HUDEP-2 (cell line): ENCODE data around the gene CPD.

Source experiments
- DNase-seq, 76 experiments: peaks; one replicate each; lab custom pipeline; 2025; ENCODE audit not compliant: unreplicated experiment in 76 of 76; lab: John Stamatoyannopoulos, UW

The CPD gene

DNA sequence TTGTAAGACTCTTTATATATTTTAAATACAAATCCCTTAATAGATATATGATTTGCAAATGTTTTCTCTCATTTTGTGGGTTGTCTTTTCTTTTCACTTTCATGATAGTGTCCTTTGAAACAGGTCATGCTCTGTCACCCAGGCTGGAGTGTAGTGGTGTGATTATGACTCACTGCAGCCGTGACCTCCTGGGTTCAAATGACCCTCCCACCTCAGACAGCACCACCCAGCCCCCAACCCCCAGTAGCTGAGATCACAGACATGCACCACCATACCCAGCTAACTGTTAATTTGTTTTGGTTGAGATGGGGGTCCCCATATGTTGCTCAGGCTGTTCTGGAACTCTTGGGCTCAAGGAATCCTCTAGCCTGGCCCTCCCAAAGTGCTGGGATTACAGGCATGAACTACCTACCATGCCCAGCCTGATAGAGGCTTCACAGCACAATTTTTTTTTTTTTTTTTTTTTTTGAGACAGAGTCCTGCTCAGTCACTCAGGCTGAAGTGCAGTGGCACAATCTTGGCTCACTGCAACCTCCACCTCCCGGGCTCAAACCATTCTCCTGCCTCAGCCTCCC lies 26.4 kb upstream of the CPD start:
- DNase-seq, result no peak

DNA sequence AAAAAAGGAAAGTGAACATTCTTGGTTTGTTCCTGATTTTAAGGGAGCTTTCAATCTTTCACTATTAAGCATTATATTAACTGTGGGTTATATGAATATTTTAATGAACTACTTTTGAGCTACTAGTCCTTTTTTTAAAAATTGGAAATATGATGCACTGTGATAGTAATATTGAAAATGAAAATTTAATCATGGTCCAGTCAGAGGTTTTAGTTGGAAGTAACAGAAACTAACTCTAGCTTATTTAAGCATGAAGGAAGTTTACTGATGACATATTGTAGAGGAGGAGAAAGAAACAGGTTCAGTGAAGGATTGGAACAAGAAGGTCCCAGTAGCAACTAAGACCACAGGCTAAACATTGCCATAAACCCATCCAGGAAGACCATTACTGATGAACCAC lies 24.0 kb upstream of the CPD start:
- no peak for DNase-seq

DNA sequence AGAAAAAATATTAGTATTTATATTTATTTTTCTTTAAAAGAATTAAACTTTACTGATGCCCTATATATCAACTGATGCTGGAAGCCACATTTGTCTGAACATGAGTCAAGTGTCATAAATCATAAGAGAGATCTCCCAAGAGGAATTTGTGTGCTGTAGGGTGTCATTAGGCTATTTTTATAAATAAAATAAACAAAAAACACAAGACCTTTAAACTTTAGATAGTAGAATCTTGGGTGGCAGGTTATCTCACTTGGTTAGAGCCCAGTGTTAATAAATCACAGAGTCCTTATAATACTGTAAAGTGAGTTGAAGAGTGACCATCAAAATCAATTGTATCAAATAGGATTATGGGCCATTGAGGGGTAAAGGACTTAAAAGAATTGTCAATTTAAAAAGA lies 21.3 kb upstream of the CPD start:
- no peak for DNase-seq

DNA sequence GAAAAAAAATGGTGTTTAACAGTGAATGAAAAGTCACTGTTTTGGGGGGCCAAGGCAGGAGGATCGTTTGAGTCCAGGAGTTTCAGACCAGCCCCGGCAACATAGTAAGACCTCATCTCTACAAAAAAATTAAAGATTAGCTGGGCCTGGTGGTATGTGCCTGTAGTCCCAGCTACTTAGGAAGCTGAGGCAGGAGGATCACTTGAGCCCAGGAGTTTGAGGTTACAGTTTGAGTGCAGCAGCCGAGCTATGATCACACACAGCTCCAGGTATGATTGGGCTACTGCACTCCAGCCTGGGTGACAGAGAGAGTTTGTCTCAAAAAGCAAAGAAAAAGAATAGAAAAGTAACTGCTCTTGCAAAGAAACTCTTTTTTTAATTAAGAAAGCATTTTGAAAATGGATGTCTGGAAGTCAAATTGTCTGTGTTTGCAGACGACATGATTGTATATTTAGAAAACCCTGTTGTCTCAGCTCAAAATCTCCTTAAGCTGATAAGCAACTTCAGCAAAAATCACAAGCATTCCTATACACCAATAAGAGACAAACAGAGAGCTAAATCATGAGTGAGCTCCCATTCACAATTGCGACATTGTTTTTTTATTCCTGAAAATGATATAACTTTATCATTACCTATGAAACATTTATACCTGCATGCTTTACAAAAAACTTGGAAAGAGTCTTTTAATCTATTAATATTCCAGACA lies 20.5 kb upstream of the CPD start:
- DNase-seq, result no peak

DNA sequence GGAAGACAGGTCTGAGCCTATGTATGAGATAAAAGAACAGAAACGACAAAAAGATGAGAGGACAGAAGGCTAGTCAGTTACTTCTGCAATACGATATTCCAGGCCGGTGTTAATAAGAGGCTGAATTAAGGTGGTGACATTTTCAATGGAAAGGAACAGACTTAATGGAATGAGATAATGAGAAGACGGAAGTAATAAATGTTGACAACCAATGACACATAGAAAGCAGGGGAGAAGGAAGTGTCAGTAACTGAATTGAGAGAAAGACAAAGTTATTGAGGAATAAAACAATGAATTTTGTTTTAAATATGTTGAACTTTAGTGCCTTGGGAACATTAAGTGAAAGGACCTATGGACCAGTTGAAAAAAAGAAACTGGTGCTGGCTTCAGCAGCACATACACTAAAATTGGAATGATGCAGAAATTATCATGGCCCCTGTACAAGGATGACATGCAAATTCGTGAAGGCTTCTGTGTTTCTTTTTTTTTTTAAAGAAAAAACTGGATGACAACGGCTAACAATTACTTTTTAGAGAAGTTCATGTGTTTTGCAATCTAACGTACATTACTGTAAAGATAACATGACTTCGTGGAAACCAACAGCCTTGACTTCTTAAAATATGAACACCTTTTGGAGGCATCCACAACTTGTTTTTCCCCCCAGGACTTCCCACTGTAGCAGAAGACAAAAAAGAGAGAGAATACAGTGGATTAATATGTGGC lies 18.5 kb upstream of the CPD start:
- DNase-seq, result no peak

DNA sequence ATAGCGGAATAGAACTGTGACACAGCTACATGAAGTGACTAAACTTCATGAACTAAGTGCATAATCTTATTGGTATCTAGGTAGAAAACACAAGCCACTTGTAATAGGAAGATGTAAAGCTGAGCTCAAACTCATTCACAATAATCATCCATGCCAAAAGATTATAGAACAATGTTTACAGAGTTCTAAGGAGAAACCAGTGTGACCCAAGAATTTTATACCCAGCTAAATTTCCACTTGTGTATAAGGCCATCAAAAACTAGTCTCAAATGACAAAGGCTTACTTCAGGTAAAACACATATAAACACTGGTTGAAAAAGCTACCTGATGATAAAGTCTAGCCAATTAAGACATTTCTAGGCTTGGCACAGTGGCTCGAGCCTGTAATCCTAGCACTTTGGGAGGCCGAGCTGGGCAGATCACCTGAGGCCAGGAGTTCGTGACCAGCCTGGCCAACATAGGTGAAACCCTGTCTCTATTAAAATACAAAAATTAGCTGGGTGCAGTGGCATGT lies 16.9 kb upstream of the CPD start:
- no peak for DNase-seq

DNA sequence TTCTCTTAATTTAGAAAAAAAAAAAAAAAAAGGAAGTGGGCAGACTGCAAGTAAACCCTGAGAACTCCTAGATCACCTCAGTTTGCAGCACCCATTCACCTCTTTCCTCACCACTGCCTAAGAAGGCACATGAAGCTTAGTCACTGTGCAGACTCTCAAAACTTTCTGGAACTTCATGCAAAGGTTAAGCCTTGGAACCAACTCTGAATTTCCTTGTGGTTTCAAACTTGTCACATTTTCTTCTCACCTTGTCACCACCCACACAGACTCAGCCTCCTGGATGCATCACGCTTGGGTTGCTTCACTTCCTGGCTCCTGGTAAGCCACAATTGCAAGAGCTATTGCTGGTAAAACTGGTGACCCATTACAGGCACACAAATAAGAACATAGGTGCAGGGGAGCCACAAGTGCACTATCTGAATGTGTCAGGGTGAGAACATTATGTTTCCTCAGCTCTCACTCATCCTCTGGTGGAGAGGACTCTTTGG lies 15.0 kb upstream of the CPD start:
- DNase-seq, result no peak

DNA sequence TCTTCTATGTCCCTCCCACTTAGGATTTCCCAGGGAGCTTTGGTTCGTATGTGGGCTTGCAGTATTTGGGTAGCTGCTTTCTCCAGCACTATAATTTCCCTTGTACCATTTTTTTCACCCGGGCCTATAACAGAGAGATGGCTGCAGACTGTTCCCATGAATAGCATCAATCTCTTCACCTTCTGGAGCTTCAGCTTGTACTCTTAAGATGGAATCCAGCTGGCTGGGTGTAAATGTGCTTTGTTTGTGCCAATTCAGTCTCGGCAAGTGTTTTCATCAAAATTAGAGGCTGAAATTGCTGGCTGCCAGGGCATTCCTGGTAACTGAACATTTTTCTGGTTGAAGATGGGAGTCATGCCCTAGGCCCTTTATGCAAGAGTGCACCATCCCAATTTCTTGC lies 12.2 kb upstream of the CPD start:
- DNase-seq, result no peak

DNA sequence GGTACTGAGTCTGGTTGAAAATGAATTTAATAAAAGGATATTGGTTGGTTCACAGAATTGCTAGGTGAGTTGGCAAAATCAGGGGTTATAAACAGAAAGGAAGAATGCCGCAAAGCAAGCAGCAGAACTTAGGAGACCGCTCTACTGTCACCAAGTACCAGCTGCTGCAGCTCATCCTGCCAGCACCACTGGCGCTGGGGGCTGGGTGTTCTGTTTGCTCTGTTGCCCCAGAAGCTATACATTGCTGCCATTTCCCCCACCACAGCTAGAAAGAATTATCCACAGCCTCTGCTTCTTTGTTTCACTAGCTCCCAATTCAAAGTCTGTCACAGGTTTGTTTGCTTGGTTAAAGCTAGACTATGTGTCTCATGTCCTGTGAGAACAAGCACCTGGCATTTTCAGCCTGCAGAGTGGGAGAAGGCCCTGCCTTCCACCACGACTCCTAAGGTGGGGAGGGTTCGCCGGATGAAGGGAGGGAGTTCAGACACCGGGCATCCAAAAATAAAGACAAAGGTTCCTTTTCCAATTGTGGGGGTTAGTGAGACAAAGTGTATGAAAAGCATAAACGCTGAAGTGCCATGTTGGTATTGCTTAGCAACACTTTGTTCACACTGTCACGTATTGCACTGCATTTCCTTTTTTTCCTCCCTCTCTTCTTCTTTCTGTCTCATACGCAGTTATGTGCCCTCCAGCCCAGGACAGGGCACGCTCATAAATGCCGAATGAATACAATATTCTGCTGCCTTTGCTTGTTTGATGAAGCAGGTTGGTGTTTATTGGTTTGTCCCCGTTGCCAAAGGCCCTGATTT lies 9.6 kb upstream of the CPD start:
- no peak for DNase-seq

DNA sequence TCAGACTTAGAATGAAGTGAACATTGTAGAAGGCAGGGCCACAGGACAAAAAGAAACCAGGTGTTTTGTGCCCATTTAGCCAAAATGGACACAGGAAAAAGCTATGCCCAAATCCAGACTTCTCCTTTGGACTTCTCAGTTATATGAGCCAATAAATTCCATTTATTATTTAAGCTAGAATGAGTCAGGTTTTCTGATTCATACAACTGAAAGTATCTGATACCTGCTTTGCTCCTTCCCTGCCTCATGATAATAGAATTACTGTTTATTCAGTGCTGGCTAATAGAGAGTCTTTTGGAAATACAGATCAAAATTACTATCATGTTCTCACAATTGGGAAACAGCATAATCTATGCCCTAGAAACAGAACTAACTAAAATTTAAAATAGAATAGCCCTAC lies 8.7 kb upstream of the CPD start:
- DNase-seq, result no peak

DNA sequence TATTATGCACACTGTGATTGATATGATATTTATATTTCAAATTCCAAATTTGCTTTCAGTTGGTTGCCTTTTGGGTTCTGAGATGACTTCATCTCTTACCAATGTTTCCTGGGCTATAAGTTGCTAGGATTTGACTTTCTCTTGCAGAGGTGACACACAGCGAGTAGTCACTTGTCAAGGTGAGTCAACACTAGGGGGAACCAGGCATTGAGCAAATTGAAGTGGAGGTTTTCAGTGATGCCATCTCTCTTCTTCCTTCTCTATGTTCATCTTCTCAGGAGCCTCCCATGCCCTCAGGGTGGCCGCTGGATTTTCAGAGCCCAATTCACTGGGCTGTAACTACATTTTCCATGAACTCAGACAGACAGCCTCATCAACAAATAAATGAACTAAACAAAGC lies 6.0 kb upstream of the CPD start:
- no peak for DNase-seq

DNA sequence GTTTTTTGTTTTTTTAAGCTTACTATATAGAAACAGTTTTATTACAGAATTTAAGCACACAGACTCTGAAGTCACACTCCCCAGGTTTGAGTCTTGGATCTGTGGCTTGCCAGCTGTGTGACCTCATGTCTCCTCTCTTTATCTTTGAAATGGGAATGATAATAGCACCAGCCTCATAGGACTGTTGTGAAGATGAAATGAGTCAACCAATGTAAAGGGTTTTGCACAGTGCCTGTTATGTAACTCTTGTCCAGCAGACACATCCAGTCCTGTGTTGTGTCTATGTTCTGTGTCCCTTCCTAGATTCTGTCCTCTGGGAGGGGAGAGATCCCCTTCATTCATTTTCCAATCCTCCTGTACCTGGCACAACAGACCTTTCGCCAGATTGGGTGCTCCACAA lies 3.1 kb upstream of the CPD start:
- DNase-seq, result peak in 2 of 76 experiments; percentile 9 to 13

DNA sequence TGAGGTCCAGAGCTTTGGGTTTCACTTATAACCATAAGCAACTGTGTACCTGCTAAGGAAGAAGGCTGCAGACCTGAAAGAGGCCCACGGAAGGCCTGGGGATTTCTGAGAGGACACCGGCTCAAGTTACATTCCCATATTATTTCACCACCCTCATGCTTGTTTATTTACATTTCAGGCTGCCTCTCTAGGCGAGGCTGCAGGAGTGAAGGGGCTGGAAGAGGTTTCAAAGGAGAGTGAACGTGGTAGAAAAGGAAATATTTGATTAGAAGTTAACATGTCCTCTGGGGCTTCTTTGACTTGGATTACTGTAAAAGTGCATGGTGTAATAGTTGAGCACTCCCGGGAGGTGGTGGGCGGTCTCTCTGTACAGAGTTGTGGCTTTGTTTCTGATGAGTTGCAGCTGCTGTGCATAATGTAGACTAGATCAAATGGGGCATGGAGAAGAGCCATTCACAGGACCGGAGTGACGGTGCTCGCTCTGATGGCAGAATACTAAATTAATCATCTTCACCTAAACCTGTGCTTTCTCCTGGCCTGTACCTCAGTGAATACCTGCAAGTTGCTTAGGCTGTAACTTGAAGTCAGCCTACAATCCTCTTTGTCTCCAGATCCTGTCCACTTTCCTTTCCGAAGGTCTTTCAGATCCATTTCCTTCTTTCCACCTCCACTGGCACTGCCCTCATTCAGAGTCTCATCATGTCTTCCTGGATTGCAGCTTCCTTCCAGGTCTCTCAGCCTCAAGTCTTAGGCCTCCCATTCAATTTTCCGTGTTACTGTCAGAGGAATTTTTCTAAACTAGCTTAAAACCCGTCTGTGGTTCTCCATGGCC lies 1.9 kb upstream of the CPD start:
- DNase-seq, result no peak

DNA sequence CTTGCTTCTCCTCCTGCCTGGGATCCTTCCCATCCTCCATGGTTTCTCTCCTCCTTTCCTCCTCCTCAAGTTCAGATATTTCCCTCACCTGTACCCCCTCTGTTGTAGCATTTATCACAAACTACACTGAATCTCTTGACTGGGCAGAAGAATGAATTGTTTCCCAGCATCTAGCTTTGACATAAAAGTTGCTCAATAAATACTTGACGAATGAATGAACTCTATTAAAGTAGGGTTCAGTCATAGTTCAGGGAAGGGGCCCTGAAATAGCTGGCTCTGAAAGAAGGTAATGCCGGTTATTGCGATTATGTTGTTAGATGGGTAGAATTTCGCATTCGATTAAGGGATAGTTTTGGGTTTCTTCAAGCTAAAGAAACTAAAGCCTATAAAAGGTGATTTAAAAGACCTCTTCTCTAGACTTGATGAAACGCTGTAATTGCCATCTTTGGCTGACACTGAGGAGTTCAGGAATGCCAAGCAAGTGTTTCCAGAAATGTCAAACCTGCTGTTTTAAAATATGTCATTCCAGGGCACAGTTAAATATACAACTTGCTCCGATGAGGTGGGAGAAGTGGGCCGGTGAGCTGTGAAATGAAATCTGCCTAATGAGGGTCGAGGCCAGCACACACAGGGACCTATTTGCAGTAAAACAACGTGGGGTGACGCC lies 1.0 kb upstream of the CPD start:
- no peak for DNase-seq

DNA sequence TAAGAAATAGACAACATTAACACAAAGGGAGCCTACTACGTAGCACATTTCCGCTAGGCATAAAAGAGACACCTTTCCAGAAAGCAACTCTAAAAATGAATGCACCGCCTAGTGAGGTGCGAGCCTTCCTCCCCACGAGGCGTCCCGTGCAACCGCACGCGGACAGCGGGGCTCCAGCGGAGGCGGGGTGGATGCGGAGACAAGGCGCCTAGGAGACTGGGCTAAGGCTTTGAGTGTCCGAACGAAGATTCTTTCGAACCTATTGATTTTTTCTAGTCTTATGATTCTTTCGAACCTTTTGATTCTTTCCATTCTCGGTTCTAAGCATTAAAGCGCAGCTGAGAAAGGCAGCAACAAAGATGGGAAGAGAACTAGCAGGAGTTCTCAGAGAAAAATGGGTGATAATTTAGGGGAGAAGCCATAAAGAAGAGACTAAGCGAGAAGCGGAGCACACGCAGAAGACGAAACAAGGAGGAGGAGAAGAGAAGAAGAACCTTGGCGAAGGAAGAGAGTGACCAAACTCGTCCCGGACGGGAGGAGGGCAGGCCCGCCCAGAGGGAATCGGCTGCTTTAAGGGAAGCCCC lies 394 bp upstream of the CPD start:
- DNase-seq, result peak in 5 of 76 experiments; percentile 2 to 24 (median 5)

DNA sequence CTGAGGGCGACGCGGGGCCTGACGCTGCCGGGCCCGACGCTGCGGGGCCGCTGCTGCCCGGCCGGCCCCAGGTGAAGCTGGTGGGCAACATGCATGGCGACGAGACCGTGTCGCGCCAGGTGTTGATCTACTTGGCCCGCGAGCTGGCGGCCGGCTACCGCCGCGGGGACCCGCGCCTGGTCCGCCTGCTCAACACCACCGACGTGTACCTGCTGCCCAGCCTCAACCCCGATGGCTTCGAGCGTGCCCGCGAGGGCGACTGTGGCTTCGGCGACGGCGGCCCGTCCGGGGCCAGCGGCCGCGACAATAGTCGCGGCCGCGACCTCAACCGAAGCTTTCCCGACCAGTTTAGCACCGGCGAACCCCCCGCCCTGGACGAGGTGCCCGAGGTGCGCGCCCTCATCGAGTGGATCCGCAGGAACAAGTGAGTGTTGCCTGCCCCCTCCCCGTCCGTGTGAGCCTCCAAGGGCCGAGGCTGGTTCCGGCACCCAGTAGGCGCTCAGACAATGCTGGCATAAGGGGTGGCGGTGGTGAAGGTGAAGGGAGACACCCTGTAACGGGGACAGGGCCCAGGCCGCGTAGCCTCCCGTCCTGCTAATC lies 676 bp downstream of the CPD start:
- peak in 23 of 76 experiments; percentile 6 to 40 (median 15) for DNase-seq

DNA sequence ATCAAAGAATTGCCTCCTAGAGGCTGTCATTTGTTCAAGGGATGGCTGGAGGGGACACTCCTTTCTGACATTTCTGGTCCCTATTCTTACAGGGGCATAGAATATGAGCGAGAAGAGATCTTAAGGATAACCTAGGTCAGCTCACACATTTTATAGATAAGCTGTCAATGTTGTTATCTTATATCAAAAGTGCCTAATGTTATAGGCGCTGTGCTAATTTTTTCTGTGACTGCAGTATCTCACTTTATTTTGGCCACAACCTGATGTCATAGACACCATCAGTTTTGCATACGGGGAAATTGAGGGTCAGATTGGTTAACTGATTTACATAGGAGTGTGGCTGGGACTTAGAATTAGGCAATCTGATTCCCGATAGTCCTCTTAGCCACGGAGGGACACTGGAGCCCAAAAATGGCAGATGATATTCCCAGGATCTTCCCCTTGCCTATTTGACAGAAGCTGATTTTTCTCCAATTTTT lies 1.2 kb downstream of the CPD start:
- peak in 1 of 76 experiments; percentile 19 for DNase-seq

DNA sequence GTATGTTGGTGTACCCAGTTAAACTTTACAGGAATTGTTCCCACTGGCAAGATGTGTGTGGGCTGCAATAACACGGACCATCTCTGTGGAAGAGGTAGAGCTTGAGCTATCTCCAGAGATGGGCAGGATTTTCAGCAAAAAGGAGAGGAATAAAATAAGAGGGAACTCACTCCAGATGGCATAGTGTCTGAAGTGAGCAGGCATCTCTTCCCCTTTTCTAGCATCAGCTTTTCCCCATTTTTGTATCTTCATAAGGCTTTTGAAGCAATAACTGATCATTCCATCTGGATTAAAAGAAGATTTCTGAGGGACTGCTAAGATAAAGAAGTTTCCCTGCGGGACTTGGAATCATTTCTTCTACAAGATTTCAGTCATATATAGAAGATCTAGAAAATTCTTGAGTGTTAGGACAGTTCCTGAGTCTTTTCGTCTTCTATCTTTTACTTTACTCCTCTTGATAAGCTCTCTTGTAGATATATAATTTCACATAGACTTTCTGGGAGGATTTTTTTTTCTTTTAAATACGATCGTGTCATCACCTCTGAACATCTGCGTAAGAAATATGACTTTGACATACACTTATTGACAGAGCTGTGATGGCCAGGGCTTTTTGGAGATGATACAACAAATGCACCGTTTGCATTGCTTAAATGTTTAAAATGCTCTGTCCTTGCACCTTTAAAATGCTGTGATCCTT lies 2.1 kb downstream of the CPD start:
- no peak for DNase-seq
